HG03039 (cell line): ENCODE data around the gene COL8A2.

Experiments used
- ATAC-seq: cut with Tn5 transposase; IDR thresholded peaks from one replicate; pipeline ENCODE4 v1.9.1; 2021; ENCODE audit warnings: mild to moderate bottlenecking, moderate library complexity; ENCODE audit not compliant: unreplicated experiment

Gene COL8A2

GRCh38 chr1:36070349-36070748, 54.7 kb downstream of the COL8A2 start:
- no peak for ATAC-seq

DNA sequence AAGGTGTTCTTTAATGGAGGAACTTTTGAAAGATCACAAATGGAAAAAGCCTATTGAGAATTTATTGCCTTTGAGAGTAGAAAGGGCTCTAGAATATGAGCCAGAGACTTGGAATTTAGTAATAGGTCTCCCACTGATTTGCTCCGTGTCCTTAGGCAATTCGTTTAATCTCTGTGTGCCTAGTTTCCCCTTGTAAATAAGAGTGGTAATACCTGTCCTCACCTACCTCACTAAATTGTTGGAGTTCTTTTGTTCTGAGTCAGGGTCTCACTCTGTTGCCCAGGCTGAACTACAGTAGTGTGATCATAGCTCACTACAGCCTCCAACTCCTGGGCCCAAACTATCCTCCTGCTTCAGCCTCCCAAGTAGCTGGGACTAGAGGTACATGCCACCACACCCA, 56.2 kb downstream of the COL8A2 start:
- no peak for ATAC-seq

DNA sequence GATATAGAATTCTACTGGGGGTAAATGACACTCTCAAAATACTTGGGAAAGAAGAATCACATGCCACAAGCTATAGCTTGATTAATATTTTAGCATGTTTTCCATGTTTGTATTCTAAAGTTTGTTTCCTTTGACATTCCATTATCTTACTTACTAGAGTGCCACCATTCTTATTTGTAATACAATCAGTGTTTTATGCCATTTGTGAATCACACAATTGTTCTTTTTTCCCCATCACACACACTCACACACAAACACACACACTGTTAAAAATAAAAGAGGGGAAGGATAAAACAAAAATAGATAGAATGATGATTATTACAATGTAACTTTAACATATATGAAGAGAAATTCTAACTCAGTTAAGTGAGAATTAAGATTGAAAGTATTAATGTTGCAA, 57.2 kb downstream of the COL8A2 start:
- ATAC-seq, result no peak

DNA sequence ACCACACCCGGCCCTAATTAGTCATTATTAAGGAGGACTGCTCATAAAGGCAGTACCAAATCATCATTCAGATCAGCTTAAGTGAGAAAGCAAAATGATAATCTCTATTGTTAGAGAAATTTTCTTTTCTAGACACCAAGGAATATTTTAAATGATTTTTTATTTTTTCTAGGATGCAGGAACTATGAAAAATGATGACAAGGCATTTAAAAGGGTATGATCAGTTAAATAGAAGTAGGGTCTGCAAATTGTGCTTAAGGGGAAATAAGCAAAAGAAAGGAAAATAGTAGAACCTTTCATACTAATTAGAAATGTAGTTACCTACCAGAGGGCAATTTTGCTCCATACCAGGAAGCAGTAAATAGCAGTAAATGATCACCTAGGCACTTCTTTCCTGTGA, 62.7 kb downstream of the COL8A2 start:
- no peak for ATAC-seq

DNA sequence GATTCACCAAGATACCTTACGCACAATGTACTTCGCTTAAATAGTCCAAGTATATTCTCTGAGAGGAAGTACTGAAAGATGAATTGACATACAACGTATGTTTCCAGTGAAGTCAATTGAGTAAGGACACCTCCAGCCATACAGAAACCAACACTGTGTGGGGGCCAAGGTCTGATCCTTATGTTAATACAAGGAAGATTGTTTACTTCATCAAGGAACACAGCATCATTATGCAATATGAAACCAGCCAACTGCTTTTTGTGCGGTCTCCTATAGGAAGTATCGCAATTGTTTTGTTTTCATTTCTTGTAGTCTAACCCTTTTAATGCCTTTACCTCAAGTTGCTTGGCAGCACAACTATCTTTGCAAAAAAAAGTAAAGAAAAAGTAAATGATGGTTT, 69.3 kb downstream of the COL8A2 start:
- ATAC-seq, result no peak

DNA sequence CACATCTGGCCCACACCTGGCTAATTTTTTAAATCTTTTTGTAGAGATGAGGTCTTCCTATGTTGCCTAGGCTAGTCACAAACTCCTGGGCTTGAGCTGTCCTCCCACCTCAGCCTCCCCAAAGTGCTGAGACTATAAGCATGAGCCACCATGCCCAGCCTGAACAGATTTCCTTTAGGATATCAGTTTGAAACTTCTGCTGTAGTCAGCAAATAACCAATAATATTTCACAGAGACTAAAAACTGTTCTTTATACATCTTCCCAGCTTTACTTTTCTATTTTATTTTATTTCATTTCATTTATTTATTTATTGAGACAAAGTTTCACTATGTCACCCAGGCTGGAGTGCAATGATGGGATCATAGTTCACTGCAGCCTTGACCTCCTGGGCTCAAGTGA, 71.0 kb downstream of the COL8A2 start:
- no peak for ATAC-seq

- no peak for ATAC-seq
These were observed 73.2 kb downstream of the COL8A2 start for GRCh38 chr1:36051821-36052220.
